PC-3 (cell line): Measurements from ENCODE around the gene CLIC1. TPM values are rescaled to one million over a fixed set of nuclear protein-coding genes. Genes with fewer than 3 reads are reported as not detected.

ENCODE experiments used
- ATAC-seq: fragments of 200-7000 bp; cut with Tn5 transposase; 2 replicates; pipeline ENCODE4 v1.9.1; 2020; ENCODE audit warnings: mild to moderate bottlenecking, moderate library complexity
- BruUV-seq: library from RNA; stranded (reverse); fragments of 400-500 nt; replicated peaks from 2 replicates; lab custom pipeline; 2021; lab: Mats Ljungman, UMichigan
- CTCF ChIA-PET: fragments of 300-600 bp; sonication (Branson Sonifier 250); formaldehyde crosslinking; loops from one replicate; lab custom pipeline; 2022; ENCODE audit warnings: antibody characterized with exemption; lab: Charles Lee
- POLR2A ChIA-PET: fragments of 300-600 bp; sonication (Branson Sonifier 250); formaldehyde crosslinking; loops from one replicate; lab custom pipeline; 2022; ENCODE audit warnings: antibody characterized with exemption; ENCODE audit not compliant: unreplicated experiment; lab: Charles Lee
- DNase-seq: peaks from one replicate; pipeline ENCODE4 v3.0.0-alpha.2; 2015
- H2AFZ ChIP-seq: fragments of 300-600 bp; sonication (generic); 2 replicates; pipeline ENCODE4 v1.6.0; 2016; ENCODE audit warnings: antibody characterized with exemption, low read length
- H3F3A ChIP-seq: fragments of 300-600 bp; sonication (generic); one replicate; pipeline ENCODE4 v1.6.0; 2017; ENCODE audit warnings: antibody characterized with exemption, low read length, control low read depth, mild to moderate bottlenecking; ENCODE audit not compliant: unreplicated experiment
- H3K27ac ChIP-seq: fragments of 300-600 bp; sonication (generic); 2 replicates; pipeline ENCODE4 v1.5.1; 2016; ENCODE audit warnings: mild to moderate bottlenecking, low read length
- H3K27me3 ChIP-seq: fragments of 300-600 bp; sonication (generic); 2 replicates; pipeline ENCODE4 v1.6.1; 2016; ENCODE audit warnings: low read length, mixed read lengths
- H3K36me3 ChIP-seq: fragments of 300-600 bp; sonication (generic); 2 replicates; pipeline ENCODE4 v1.6.1; 2016; ENCODE audit warnings: low read depth, mixed run types, low read length, mixed read lengths
- H3K4me1 ChIP-seq: fragments of 300-600 bp; sonication (generic); 2 replicates; pipeline ENCODE4 v1.5.1; 2016; ENCODE audit warnings: low read length; ENCODE audit not compliant: insufficient read depth
- H3K4me2 ChIP-seq: fragments of 300-600 bp; sonication (generic); 2 replicates; pipeline ENCODE4 v1.6.0; 2016; ENCODE audit warnings: low read length
- H3K4me3 ChIP-seq: fragments of 300-600 bp; sonication (generic); 2 replicates; pipeline ENCODE4 v1.5.1; 2016; ENCODE audit warnings: mild to moderate bottlenecking, low read length, mixed read lengths
- H3K79me2 ChIP-seq: fragments of 300-600 bp; sonication (generic); 2 replicates; pipeline ENCODE4 v1.6.1; 2017; ENCODE audit warnings: low read length, mixed read lengths
- H3K9ac ChIP-seq: fragments of 300-600 bp; sonication (generic); 2 replicates; pipeline ENCODE4 v1.6.0; 2016; ENCODE audit warnings: mild to moderate bottlenecking, low read length
- H3K9me2 ChIP-seq: fragments of 300-600 bp; sonication (generic); replicated peaks from 2 replicates; pipeline ENCODE4 v1.6.1; 2016; ENCODE audit warnings: mixed run types, low read length, mixed read lengths
- H3K9me3 ChIP-seq: fragments of 300-600 bp; sonication (generic); 2 replicates; pipeline ENCODE4 v1.6.1; 2016; ENCODE audit warnings: low read length, mixed read lengths
- H4K20me1 ChIP-seq: fragments of 300-600 bp; sonication (generic); 2 replicates; pipeline ENCODE4 v1.6.1; 2016; ENCODE audit warnings: low read length, mixed read lengths
- EZH2 ChIP-seq: fragments of 300-600 bp; sonication (generic); IDR thresholded peaks from one replicate; pipeline ENCODE4 v1.6.1; 2017; ENCODE audit warnings: antibody characterized with exemption, mild to moderate bottlenecking, low read length; ENCODE audit not compliant: unreplicated experiment
- EZH2phosphoT487 ChIP-seq: fragments of 300-600 bp; sonication (generic); IDR thresholded peaks from 2 replicates; pipeline ENCODE4 v1.6.1; 2018; ENCODE audit warnings: mild to moderate bottlenecking, antibody characterized with exemption, low read length, borderline replicate concordance
- intact Hi-C: fragments of 100-400 bp; cut with micrococcal nuclease; formaldehyde crosslinking; loops from 2 replicates; pipeline ENCODE4 v1.9.0; 2023
- total RNA-seq: library from RNA; depleted of rRNA; stranded (reverse); fragments of >200 nt; gene quantifications from 2 replicates; pipeline ENCODE4 v1.2.3, GENCODE V29; 2014
- TF ChIP-seq, protein P1 (sequence below): fragments of 300-600 bp; sonication (generic); conservative IDR thresholded peaks from 2 replicates; pipeline ENCODE4 v1.5.1; 2017; ENCODE audit warnings: antibody characterized with exemption, low read depth, mild to moderate bottlenecking, low read length

Gene CLIC1
- total RNA-seq, 1 experiment from 2014 or later: 708 TPM

DNA sequence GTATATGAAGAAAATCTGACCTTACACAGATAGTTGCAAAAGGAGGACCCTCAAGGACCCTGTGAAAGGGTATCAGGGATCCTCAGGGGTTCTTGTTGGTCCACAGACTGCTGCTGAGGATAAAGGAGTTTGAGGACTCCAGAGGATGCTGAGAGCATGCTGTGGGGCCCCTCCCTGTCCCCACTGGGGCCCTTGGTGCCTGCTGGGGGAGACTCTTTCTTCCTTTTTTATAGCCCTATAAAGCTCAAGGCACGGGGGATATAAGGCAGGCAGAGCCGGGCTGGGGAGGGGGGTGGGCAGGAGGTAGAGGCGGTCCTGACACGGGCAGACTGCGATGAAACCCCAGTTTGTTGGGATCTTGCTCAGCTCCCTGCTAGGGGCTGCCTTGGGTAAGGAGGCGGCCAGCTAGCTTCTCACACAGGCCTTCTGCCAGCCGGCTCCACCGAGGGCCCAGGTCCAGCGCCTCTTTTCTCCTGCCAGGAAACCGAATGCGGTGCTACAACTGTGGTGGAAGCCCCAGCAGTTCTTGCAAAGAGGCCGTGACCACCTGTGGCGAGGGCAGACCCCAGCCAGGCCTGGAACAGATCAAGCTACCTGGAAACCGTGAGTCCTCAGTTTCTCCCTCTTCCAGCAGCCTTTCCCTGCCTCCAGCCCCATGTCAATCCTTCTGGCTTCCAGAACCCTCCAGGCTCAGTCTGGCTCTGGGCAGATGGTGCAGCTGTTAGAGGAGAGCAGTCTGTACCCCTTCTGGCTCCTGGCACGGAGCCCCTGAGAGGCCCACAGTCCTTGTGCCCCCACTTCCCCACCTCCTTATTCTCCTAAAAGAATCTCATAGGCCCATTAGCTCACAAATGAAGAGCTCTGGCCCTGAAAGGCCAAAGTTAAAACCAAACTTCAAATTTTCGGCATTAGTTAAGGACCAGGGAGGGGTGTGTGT, 21.0 kb downstream of the CLIC1 start, which contains the start of gene LY6G6D:
TSS of gene LY6G6D (plus strand) at position 327 of the 937 bp plus-strand sequence. CDS start at position 335, 8 bp downstream.
- H3K9ac ChIP-seq: no peak within 1 kb of the TSS
- H3K27me3 ChIP-seq: no peaks in the 10 kb centered on the region
- no peak within 1 kb of the TSS for H2AFZ ChIP-seq
- H3K79me2 ChIP-seq: no peaks in the 10 kb centered on the region
- ChIA-PET POLR2A (no interaction called here), CTCF (no interaction called here)
- DNase-seq: no peak
- H3F3A ChIP-seq: no peaks in the 10 kb centered on the region
- no peak for ATAC-seq
- H3K4me1 ChIP-seq: peaks cover 26% of the 10 kb centered on the region
- no peaks in the 10 kb centered on the region for H4K20me1 ChIP-seq
- H3K4me3 ChIP-seq: no peak within 1 kb of the TSS
- no peaks in the 10 kb centered on the region for H3K9me3 ChIP-seq
- TF ChIP-seq EZH2: no peak
- TF ChIP-seq EZH2phosphoT487: no peak
- TF ChIP-seq, protein P1, sequence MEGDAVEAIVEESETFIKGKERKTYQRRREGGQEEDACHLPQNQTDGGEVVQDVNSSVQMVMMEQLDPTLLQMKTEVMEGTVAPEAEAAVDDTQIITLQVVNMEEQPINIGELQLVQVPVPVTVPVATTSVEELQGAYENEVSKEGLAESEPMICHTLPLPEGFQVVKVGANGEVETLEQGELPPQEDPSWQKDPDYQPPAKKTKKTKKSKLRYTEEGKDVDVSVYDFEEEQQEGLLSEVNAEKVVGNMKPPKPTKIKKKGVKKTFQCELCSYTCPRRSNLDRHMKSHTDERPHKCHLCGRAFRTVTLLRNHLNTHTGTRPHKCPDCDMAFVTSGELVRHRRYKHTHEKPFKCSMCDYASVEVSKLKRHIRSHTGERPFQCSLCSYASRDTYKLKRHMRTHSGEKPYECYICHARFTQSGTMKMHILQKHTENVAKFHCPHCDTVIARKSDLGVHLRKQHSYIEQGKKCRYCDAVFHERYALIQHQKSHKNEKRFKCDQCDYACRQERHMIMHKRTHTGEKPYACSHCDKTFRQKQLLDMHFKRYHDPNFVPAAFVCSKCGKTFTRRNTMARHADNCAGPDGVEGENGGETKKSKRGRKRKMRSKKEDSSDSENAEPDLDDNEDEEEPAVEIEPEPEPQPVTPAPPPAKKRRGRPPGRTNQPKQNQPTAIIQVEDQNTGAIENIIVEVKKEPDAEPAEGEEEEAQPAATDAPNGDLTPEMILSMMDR: no peak
- H3K27ac ChIP-seq: no peak within 1 kb of the TSS
- intact Hi-C loops: loop anchor here (10.0 kb wide), 1 partner anchor 50 kb away; the partner anchor contains the start of gene SAPCD1
- BruUV-seq: no TSS peak
- no peaks in the 10 kb centered on the region for H3K9me2 ChIP-seq
- H3K36me3 ChIP-seq: no peaks in the 10 kb centered on the region
- H3K4me2 ChIP-seq: no peak within 1 kb of the TSS

DNA sequence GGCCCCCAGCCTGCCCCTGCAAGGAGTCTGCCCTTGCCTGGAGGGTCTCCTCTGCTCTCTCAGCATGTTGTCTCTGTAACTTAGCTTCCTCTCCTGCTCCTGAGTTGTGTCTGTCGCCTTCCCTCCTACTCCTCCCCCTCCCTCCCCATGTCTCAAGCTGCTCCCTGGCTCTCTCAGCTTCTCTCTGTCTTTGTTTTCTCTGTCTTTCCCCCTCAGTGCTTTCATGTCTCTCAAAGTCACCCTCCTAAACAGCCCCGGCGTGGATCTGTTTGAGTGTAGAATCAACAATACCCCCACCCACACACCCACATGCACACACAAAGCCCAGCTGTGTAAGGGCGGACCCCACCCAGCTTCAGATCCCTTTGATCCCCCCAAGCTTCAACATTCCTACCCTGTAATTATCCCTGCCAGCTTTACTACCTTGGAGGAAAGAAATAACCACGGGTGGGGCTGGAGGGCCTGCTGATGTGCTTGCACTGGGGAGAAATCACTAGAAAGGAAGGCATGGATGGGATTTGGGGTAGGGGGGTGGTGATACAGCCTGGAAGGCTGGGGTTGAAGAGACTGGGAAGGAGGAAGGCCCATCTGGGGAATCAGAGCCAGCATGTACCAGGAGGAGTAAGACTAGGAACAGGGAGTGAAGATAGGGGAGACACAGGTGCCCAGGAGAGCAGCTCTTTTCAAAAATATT, 22.2 kb downstream of the CLIC1 start:
- Histone ChIP-seq H4K20me1 (no peaks in the 10 kb centered on the region), H3K9ac (no peak overlapping the region), H3F3A (no peaks in the 10 kb centered on the region), H3K4me2 (no peak overlapping the region), H3K9me2 (no peaks in the 10 kb centered on the region), H3K27ac (no peak overlapping the region), H3K4me3 (no peak overlapping the region), H3K27me3 (no peaks in the 10 kb centered on the region), H3K4me1 (peaks cover 19% of the 10 kb centered on the region), H3K9me3 (no peaks in the 10 kb centered on the region), H3K36me3 (no peaks in the 10 kb centered on the region), H2AFZ (no peak overlapping the region), H3K79me2 (no peaks in the 10 kb centered on the region)
- ChIA-PET CTCF (interaction anchor here (0.6 kb wide), 1 partner anchor 31 kb away, joined by 4 read pairs; no protein-coding TSS in a partner anchor), POLR2A (no interaction called here)
- ATAC-seq: no peak
- DNase-seq: no peak
- intact Hi-C loops: loop anchor here (10.0 kb wide), 1 partner anchor 51 kb away; the partner anchor contains the start of gene SAPCD1
- BruUV-seq: no TSS peak
- no peak for TF ChIP-seq EZH2
- TF ChIP-seq EZH2phosphoT487: no peak
- TF ChIP-seq, protein P1: no peak
